Thyroid gland (tissue), 4 donors: ENCODE data around the gene SUMF1. TPM values are rescaled to one million over a fixed set of nuclear protein-coding genes. Genes with fewer than 3 reads are reported as not detected.

Source experiments
- DNase-seq, 2 donors: peaks; one replicate each; pipeline ENCODE4 v3.0.0-alpha.2; 2019
- H3K27ac ChIP-seq, 3 donors: fragments of 200-600 bp; sonication (generic); 1 replicate in 2 of 3; 2 replicates in 1 of 3; pipeline ENCODE4 v1.5.1; 2016 to 2019; ENCODE audit warnings: mild to moderate bottlenecking in 1 of 3, moderate library complexity in 1 of 3
- H3K27me3 ChIP-seq: fragments of 200-600 bp; sonication (generic); one replicate; pipeline ENCODE4 v1.5.1; 2019
- H3K36me3 ChIP-seq, 2 donors: fragments of 200-600 bp; sonication (generic); one replicate each; pipeline ENCODE4 v1.5.1; 2016 to 2019
- H3K4me1 ChIP-seq, 2 donors: fragments of 200-600 bp; sonication (generic); one replicate each; pipeline ENCODE4 v1.5.1; 2017 to 2019
- H3K4me3 ChIP-seq, 3 donors: fragments of 200-600 bp; sonication (generic); replicated peaks in 1 of 3; 1 replicate in 2 of 3; 2 replicates in 1 of 3; pipeline ENCODE4 v1.5.1; 2016; ENCODE audit warnings: mild to moderate bottlenecking in 1 of 3
- H3K9me3 ChIP-seq: fragments of 200-600 bp; sonication (generic); one replicate; pipeline ENCODE4 v1.5.1; 2017
- POLR2A ChIP-seq, 2 donors: fragments of 450-650 bp; IDR thresholded peaks; one replicate each; pipeline ENCODE4 v1.6.1; 2017; ENCODE audit warnings: antibody characterized with exemption in 2 of 2, mild to moderate bottlenecking in 2 of 2, moderate library complexity in 1 of 2
- WGBS, 2 donors: methylation state at CpG; one replicate each; pipeline ENCODE4 v1.1.5; 2017; 5-methylcytosine and 5-hydroxymethylcytosine counted together
- intact Hi-C: fragments of 100-400 bp; cut with DNase I; formaldehyde crosslinking; loops from one replicate; pipeline ENCODE4 v1.15.1; 2023
- total RNA-seq, 4 donors: library from RNA; depleted of rRNA; stranded (reverse); fragments of >200 nt; gene quantifications; one replicate each; pipeline ENCODE4 v1.2.3, GENCODE V29; 2016
- TF ChIP-seq, protein P1 (sequence below), 6 experiments: fragments of 200-600 bp in 3 of 6; fragments of 450-650 bp in 3 of 6; sonication (generic) in 3 of 6; IDR thresholded peaks; one replicate each; pipeline ENCODE4 v1.5.1; 2016 to 2019; ENCODE audit warnings: antibody characterized with exemption in 6 of 6, mild to moderate bottlenecking in 2 of 6, inconsistent platforms in 1 of 6, moderate library complexity in 1 of 6

SUMF1 gene
- total RNA-seq, 4 donors from 2014 or later, result 58.8 to 98.3 (median 74.5) TPM

- peaks cover 12 to 22% of the 10 kb centered on the region in 2 donors for H3K4me1 ChIP-seq
- H3K27me3 ChIP-seq, result no peaks in the 10 kb centered on the region
- no peaks in the 10 kb centered on the region for H3K36me3 ChIP-seq
- peak overlapping the region; percentile 26 to 84 (median 55) for H3K27ac ChIP-seq
- H3K9me3 ChIP-seq, result no peaks in the 10 kb centered on the region
- no peak for TF ChIP-seq POLR2A (IDR thresholded peaks at IDR 0.05)
- WGBS, 2 donors, result 3 to 4% methylated on average over 28 of the region's 28 CpGs
- H3K4me3 ChIP-seq, result peak overlapping the region; percentile 33 to 74 (median 53)
- DNase-seq, result peak in 1 of 2 donors; percentile 38
- intact Hi-C loops, result loop anchor here (5.0 kb wide), 1 partner anchor 138 kb away; no protein-coding TSS in a partner anchor
These were observed 27.1 kb upstream of the SUMF1 start for GRCh38 chr3:4493941-4494894.

- WGBS, 2 donors, result 1% methylated on average over 35 to 44 of the region's 47 CpGs
- peaks cover 12 to 17% of the 10 kb centered on the region in 2 donors for H3K4me1 ChIP-seq
- H3K36me3 ChIP-seq, result no peaks in the 10 kb centered on the region
- peak within 1 kb of the TSS; percentile 33 to 74 (median 57) for H3K4me3 ChIP-seq
- DNase-seq, result peak; percentile 99
- TF ChIP-seq, protein P1, sequence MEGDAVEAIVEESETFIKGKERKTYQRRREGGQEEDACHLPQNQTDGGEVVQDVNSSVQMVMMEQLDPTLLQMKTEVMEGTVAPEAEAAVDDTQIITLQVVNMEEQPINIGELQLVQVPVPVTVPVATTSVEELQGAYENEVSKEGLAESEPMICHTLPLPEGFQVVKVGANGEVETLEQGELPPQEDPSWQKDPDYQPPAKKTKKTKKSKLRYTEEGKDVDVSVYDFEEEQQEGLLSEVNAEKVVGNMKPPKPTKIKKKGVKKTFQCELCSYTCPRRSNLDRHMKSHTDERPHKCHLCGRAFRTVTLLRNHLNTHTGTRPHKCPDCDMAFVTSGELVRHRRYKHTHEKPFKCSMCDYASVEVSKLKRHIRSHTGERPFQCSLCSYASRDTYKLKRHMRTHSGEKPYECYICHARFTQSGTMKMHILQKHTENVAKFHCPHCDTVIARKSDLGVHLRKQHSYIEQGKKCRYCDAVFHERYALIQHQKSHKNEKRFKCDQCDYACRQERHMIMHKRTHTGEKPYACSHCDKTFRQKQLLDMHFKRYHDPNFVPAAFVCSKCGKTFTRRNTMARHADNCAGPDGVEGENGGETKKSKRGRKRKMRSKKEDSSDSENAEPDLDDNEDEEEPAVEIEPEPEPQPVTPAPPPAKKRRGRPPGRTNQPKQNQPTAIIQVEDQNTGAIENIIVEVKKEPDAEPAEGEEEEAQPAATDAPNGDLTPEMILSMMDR (IDR thresholded peaks at IDR 0.05), result peak in 1 of 6 experiments; percentile 22
- peak; percentile 96 to 100 for TF ChIP-seq POLR2A (IDR thresholded peaks at IDR 0.05)
- no peaks in the 10 kb centered on the region for H3K9me3 ChIP-seq
- intact Hi-C loops, result loop anchor here (5.0 kb wide), 1 partner anchor 139 kb away; no protein-coding TSS in a partner anchor
- no peaks in the 10 kb centered on the region for H3K27me3 ChIP-seq
- peak within 1 kb of the TSS; percentile 72 to 87 (median 84) for H3K27ac ChIP-seq
These were observed 26.2 kb upstream of the SUMF1 start, which contains the start of gene ITPR1 for GRCh38 chr3:4493014-4493940. ITPR1 (plus strand) TSS chr3:4493348; CDS start chr3:4516492, 23,144 bp downstream.

- no peaks in the 10 kb centered on the region for H3K9me3 ChIP-seq
- intact Hi-C loops, result loop anchor here (5.0 kb wide), 1 partner anchor 140 kb away; no protein-coding TSS in a partner anchor
- H3K27ac ChIP-seq, result peak overlapping the region; percentile 72 to 87 (median 84)
- TF ChIP-seq, protein P1 (IDR thresholded peaks at IDR 0.05), result no peak
- peak in 1 of 2 donors; percentile 46 for TF ChIP-seq POLR2A (IDR thresholded peaks at IDR 0.05)
- H3K4me1 ChIP-seq, result peaks cover 12 to 17% of the 10 kb centered on the region in 2 donors
- 0% methylated on average over 31 to 43 of the region's 43 CpGs for WGBS, 2 donors
- no peaks in the 10 kb centered on the region for H3K36me3 ChIP-seq
- peak overlapping the region; percentile 13 to 74 (median 57) for H3K4me3 ChIP-seq
- DNase-seq, result peak; percentile 65 to 68
- H3K27me3 ChIP-seq, result no peaks in the 10 kb centered on the region
These were observed 25.3 kb upstream of the SUMF1 start for GRCh38 chr3:4492208-4493013.

DNA sequence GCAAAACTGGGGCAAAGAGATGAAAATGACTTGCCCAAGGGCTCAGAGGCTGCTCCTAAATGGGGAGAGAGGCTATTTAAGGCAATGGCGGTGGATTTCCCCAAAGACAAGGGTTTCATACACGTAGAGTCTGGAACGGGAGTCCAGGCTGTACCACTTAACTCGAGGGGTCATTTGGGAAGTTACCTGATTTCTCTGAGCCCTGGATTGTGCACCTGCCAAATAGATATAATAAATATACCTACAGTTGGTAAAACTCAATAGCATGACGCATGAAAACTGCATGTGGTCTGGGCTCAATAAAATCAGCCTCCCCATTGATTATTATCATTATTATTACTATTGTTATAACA is 24.8 kb upstream of the SUMF1 start:
- peak overlapping the region in 1 of 3 donors; percentile 87 for H3K27ac ChIP-seq
- H3K4me3 ChIP-seq, result peak overlapping the region; percentile 13 to 74 (median 57)
- intact Hi-C loops, result loop anchor here (5.0 kb wide), 1 partner anchor 140 kb away; no protein-coding TSS in a partner anchor
- no peaks in the 10 kb centered on the region for H3K27me3 ChIP-seq
- TF ChIP-seq, protein P1 (IDR thresholded peaks at IDR 0.05), result no peak
- no peak for TF ChIP-seq POLR2A (IDR thresholded peaks at IDR 0.05)
- H3K36me3 ChIP-seq, result no peaks in the 10 kb centered on the region
- H3K9me3 ChIP-seq, result no peaks in the 10 kb centered on the region
- DNase-seq, result no peak
- H3K4me1 ChIP-seq, result peaks cover 11 to 17% of the 10 kb centered on the region in 2 donors
- 30 to 43% methylated on average over 5 of the region's 5 CpGs for WGBS, 2 donors
